NCI-H1417 treated with DMSO at 0.1 percent for 48 hours (cell line): ENCODE data around the gene TOP2B.

Experiments
- DNase-seq: peaks from one replicate; lab custom pipeline; 2025; lab: John Stamatoyannopoulos, UW

The TOP2B gene

DNA sequence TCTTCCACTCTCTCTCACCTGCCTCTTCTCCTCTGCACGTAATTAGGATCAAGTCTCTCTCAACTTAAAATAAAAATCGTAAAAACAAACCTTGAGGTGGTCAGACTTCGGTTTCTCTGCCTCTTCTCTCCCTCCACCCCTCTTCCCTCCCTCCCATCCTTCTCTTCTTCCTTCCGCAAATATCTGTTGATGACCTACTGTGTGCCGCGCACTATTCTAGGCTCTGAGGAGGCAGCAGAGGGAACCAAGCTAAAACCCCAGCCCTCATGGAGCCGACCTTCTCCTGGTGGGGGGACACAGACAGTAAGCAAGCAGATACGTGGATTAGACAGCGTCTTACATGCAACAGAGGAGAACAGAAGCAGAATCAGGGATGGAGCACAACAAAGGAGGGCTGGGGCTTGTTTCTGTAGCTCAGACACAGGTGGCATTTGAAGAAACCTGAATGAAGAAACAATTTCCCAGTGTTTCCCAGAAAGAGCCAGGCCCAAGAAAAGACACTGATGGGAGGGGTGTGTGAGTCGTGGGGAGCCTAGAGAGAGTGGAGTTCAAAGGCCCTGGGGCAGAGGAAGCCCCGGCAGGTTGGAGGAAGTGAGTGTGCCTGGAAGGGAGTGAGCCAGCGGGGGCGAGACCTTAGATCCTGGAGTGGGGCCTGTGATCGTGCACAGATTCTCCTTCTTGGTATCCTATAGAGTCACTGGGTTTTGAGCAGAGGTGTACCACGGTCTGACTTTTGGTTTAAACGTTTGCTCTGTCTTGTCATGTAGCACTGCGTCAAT, 80.5 kb downstream of the TOP2B start:
- no peak for DNase-seq

DNA sequence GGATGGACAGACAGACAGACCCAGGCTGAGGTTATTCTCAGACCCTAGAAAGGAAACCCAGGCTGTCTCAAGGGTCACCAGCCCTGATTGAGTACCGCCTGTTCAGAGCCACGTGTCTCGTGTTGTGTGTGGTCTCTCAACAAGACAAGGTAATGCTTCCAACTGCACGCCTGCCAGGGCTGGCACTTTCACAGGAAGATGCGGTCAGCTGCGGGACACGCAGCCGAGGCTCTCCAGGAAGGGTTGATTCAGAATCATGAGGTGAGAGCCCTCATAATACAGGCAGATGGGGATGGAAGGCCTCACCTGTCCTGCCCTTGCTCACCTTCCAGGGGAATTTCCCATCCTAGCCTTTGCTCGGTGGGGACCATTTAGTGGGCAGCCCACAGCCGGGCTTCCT, 81.4 kb downstream of the TOP2B start:
- DNase-seq, result no peak

DNA sequence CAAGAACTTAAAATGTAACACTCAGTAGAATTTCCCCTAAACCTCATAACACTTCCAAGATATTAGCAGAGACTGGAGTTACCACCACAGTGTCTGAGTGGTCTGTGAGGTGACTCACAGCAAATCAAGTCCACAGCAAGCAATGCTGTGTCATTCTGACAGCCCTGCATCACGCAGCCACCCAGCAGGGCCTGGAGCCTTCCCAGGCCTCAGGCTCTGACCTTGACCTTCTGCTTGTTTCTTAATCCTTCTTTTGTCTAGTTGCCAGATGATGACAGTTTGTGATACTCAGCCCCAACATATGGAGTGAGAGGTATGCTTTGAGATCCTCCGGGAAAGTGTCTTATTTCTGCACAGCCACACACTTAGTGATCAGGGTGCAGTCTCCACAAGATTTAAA, 82.5 kb downstream of the TOP2B start:
- no peak for DNase-seq

DNA sequence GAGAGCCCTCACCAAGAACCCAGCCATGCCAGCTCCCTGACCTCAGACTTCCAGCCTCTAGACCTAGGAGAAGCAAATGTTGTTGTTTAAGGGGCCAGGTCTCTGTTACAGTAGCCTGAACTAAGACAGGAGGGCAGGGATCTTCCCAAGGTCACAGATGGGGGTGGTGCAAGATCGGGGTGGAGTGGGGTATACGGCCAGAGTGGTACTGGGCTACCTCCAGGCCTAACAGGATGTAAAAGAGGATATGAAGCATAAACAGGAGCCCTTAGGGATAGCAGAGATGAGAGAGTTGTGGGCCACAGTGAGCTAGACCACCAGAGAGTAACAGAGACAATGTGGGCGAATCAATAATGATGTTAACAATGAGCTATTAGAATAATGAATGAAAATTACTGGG, 82.9 kb downstream of the TOP2B start:
- DNase-seq, result no peak

DNA sequence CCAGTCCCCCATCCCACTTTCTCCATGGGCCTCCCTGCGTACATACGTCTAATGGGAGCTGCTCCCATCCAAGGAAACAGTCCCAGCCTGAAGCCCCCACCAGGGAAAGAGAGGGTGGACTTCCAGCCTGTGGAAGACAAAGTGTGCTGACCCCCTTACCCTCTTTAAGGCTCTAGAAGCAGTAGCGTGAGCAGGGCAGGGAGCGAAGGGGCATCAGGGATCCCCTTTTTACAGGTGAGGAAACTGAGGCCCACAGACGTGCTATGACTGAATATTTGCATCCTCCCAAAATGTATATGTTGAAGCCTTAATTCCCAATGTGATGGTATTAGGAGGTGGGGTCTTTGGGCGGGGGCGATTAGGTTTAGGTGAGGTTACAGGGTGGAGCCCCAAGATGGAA, 83.4 kb downstream of the TOP2B start:
- DNase-seq, result no peak

DNA sequence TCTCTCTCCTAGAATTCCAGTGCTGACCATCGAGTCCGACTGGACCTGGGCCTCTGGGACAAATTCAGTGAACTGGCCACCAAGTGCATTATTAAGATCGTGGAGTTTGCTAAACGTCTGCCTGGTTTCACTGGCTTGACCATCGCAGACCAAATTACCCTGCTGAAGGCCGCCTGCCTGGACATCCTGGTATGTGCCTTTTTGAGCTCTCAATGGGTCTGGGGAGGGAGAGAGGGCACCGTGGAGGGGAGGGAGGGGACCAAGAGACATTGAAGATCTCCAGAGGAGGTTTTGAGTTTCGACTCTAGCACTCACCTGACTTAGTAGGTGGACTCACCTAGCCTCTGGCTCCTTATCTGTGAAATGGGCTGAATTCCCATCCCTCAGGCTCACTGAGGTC, 84.2 kb downstream of the TOP2B start:
- DNase-seq, result no peak

DNA sequence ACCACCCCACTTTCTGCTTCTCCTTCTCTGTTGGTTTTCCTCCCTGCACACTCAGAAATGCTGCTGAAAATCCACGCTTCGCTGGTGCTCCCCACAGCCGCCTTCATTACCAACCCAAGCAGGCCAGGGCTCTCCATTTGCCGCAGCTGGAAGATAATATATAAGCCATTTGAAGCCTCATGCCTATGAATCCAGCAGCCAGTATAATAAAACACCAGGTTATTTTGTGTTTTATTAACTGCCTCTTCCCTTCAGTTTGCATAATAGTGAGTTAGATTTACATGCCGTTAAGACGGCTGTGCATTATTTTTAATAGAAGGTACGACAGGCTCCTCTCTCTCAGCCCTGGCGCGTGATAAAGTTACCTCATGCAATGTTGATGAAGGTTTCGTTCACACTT, 86.6 kb downstream of the TOP2B start:
- DNase-seq, result no peak

DNA sequence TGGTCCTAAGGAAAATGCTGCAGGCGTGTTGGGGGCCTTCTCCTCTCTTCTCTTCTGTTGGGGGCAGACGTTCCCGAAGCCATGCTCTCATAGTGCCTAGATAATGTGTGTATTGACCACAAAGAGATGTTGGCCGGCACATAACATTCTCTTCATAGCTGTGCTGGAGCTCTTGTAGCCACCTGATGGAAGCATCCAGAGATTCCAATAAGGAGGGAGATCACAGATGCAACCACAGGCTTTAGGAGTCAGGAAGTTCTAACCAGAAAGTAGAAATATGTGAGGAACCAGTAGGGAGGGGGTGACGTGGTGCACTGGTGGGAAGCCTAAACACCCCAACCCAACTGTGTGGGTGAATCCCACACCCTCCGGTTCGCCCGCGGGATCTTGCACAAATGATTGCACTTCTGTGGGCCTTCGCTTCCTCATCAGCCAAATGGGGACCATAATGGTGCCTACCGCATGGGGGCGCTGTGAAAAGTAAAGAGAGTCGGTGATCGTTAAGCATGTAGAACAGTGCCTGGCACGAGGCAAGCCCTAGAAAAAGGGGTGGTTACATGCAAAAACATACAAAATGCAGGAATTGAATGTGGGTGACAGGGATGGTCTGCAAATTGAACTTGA, 87.8 kb downstream of the TOP2B start:
- DNase-seq, result no peak

DNA sequence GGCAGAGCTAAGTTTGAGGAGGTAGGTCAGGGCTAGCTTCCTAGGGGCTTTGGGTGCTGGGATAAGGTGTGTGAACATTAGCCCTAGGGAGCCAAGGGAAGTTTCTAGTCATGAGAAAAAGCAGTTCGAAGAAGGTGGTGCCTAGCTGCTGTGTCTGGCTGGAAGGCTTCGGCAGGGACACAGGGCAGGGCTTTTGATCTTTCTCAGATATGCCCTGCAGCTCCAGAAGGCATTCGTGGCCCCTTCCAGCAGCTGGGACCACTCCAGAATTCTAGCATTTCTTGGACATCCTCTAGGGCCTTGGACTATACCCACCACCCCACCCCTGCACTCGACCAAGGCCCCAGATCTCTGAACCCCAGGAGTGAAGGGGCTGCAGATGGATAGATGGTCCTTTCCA, 88.6 kb downstream of the TOP2B start:
- no peak for DNase-seq

DNA sequence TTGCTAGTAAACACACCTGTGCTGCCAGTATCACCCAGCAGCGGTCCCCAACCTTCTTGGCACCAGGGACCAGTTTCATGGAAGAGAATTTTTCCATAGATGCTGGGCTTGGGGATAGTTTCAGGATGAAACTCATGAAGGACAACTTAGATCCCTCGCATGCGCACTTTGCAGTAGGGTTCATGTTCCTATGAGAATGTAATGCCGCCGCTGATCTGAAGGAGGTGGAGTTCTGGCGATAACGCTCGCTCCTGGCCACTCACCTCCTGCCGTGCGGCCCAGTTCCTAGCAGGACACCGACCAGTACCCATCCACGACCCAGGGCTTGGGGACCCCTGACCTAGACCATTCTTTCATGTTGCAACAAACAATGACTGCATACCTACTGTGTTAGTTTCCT, 89.7 kb downstream of the TOP2B start:
- DNase-seq, result no peak

DNA sequence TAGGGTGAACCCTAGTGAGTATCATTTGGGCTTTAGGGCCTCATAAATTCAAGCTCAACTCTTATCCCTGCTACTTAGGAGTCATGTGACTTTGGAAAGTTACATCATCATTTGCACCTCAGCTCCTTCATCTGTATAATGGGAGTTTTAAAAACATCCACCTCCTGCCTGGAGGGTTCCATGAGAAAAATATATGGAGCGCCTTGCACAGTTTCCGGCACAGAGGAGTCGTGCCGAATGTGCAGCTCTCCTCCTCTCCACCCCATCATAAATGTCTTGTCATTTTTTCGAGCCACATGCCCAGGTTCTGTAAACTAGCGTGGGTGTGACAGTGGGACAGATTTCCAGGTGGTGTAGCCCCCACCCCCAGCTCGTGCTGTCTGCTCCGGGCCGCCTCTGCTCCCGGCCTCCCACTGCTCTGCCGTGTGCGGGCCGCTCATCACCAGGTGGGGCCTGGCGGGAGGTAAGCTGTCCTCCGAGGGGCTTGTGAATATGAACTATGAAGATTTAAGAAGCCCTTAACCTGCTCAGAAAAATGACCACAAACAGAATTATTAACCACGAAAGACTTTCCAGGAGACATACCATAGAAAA, 90.4 kb downstream of the TOP2B start:
- DNase-seq, result no peak

DNA sequence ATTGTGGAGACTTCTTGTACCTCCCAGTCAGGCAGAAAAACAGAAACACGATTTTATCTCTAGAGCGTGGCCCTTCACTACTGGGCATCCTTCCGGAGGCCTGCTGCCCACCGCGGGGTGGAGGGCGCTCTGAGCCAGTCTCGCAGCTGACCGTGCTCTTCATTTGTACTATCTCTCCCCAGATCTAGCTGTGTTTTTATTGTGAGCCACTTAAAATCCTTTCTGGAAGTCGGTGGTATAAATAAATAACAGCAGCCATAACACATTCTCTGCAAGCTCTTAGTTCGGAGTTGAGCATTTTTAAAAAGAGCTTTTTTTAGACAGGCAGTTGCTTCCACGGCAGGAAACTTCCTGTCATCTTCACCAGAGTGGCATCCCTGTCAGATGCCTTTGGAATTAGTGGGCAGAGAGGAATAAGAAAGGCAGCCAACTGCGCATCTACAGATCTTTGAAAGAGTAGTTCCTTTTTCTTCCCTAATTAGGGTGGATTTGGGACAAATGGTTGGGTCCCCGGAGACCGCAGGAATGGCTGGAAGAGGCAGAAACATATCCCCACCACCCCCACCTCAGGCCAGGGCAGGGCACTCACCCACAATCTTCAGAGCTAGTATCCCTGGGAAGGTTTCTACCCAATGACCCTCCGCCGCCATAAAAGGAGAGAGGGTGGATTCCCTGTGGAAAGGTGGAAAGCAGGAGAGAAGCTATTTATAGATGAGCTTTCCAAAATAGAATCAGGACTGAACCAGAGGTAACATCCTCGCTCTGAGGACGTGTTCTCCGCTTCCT, 91.1 kb downstream of the TOP2B start:
- DNase-seq, result no peak

DNA sequence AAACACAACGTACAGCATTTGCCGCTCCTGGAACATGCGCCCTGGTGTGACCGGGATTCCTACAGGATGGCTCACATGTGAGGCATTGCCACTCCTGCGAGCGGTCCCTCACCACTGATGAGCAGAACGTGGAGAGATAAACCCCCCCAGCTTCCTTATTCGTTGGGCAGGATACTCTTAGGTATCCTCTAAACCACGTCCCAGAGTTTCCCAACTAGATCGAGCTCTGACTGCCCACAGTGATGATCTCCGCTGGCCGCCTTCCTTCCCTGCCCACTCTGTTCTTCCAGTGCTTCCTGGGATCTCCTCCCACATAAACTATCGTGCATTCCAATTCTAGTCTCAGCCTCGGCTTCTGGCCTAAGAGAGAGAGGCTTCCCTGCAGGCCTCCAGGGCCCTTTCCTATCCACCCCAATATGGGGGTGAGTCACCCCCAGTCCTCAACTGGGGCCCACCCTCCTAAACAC, 91.8 kb downstream of the TOP2B start:
- no peak for DNase-seq

DNA sequence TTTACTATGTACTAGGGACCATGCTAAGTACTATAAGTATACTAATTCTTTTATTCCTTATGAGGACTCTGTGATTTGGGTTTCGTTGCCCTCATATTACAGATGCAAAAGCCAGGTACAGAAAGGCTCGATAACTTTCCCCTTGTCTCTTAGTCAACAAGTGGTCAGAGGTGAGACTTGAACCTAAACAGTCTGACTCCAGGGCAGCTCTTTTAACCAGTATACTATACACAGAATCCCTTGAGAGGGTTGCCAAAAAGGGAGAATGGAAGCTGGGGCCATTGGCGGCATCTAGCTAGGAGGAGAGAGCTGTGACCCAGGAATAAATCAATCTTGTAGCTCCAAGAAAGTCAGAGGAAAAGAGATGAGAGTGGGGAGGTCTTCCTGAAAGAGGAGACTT, 92.4 kb downstream of the TOP2B start:
- DNase-seq, result no peak

DNA sequence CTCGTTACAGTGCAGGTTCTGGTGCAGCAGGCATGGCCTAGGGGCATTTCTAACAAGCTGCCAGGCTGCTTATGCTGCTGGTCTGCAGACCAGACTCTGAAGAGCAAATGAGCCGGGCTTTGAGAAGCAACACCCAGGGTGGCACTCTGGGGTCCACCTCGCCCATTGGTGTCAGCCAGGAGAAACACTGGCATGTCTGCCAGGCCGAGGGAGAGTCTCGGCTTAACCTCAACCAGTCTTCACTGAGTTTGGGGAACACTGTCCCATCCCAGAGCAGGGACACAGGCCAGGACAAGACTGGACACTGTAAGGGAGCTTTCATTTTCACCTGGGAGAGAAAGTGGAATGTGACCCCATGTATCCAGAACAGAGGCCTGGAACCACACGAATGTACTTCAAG, 93.4 kb downstream of the TOP2B start:
- no peak for DNase-seq

DNA sequence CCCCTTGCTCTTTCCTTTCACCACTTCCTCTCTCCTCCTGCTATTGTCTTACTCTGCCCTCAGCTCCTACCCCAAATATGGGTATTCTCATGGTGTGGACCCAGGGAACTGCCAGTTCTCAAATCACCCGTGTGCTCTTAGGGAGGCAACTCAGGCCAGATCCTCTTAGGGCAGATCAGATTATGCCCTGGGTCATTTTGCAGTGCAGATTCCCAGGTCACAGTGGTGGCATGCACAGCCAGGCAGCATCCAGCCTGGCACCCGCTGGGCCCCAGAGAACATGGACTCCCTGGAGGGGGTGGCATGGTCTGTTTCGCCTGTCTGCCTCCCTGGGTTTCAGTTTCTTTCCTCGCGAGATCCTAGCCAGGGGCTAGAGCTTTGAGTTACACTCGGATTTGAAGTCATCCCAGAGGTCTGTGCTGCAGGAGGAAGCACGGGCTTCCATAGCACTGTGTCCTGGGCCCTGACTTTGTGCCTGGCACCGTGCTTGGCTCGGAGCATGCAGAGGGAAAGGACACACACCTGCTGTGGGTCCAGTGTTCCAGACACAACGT, 96.1 kb downstream of the TOP2B start:
- DNase-seq, result no peak

DNA sequence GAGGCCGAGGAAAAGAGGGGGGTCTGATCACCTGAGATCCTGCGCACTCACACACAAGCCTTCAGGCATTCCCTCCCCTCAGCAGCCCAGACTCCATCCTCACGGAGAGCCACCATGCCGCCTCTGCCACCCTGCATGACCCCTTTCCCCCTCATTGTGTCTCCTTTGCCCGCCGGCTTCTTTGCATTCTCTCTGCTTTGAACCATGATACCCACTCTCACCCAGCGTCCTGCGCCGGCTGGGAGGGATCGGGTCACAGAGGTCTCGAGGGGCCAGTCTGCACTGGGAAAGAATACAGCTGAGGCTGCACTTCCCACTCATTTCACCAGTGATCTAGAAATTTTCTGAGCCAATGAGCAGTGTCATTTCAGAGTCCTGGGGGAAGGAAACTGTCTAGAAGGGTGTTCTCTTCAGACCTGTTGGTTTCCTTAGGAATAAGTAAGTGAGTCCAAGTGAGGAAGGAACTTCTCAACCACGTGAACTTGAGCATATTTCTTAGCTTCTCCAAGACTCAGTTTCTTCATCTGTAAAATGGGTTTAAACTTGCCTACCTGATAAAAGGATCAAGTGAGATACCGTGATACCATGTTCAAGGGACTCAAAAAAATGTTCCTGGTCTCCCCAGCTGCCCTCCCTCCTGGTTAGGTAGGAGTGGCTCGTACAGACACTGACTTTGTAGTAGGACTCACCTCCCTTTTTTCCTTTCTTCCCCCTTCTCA, 96.7 kb downstream of the TOP2B start:
- DNase-seq, result no peak

DNA sequence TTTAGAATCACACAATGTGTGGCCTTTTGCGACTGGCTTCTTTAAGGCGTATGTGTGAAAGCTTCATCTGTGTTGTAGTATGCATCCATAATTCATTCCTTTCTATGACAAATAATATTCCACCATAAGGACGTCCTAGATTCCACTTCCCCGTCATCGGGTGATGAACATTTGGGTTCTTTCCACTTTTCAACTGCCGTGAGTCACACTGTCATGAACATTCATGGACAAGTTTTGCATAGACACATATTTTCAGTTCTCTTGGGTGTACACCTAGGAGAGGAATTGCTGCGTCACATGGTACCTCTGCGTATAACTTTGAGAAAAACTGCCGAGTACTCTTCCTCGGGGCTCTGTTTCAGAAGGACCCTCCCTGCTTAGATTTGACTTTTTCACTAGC, 97.3 kb downstream of the TOP2B start:
- DNase-seq, result no peak

DNA sequence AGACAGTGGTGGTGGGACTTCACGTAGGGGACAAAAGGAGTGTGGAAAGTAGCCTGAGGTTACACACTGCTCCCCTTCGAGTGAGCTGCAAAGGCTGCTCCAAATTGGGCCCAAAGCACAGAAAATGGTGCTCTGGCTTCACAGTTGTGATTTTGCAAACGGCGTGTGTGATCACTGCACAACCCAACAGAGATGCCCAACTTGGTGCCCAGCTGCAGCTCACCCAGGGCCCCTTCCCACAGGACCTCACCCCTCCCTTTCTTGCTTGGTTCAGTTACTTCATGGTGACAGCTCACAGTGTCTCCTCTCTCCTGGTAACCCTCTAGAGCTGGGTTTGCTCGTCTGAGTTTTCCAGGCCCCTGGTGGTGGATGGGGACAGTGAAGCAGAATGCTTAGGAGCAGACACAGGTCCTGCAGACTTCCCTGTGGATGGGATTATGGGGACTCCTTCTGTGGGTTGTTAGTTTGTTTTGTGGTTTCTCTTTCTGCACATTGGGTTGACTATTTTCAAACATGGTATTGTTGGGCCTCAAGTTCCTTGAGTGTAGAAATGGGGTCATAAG, 98.3 kb downstream of the TOP2B start:
- DNase-seq, result no peak

DNA sequence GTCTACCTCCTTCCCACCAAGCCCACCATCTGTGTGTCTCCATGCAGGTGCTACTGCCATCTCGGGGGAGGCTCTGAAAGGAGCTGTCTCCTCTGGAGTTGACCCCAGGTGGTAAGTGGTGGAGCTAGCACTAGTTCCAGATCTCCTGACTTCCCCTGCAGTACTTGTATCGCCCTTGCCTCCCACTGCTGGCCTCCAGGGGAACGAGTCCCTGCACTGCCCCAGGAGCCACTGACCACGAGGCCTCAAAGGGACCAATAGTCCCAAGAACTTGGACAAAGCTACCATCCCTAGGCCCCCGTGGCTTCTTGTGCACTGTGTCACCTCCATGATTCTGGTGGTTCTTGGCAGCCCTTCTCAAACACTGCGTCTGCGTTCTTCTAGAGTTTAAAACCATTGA, 98.9 kb downstream of the TOP2B start:
- no peak for DNase-seq

DNA sequence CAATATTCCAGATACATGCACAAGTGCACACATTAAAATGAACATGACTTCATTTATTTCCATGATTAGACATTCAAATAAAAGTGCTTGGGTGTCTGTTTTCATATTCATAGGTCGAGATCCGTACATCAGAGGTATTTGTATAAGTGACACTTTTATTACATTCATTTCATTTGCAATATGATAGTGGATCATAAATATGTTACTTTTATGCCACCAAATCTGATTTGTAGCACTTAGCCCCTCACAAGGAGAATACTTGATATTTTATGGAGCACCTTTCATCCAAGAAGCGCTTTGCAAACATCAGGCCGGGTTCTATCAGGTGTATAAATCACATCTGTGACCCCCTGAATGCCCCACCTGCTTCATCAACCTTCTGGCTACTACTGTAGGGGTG, 100.6 kb downstream of the TOP2B start:
- no peak for DNase-seq
